Panc1 (cell line): ENCODE results near the gene BLCAP. TPM values are rescaled to one million over a fixed set of nuclear protein-coding genes. Genes with fewer than 3 reads are reported as not detected.

ENCODE experiments used
- ATAC-seq: fragments of 200-7000 bp; cut with Tn5 transposase; 2 replicates; pipeline ENCODE4 v1.9.1; 2020; ENCODE audit warnings: mild to moderate bottlenecking, moderate library complexity
- BruUV-seq: library from RNA; stranded (reverse); fragments of 400-500 nt; replicated peaks from 2 replicates; lab custom pipeline; 2021; lab: Mats Ljungman, UMichigan
- CTCF ChIA-PET: fragments of 300-600 bp; sonication (Branson Sonifier 250); formaldehyde crosslinking; loops from one replicate; lab custom pipeline; 2022; ENCODE audit warnings: antibody characterized with exemption; lab: Charles Lee
- POLR2A ChIA-PET: fragments of 300-600 bp; sonication (Branson Sonifier 250); formaldehyde crosslinking; loops from one replicate; lab custom pipeline; 2022; ENCODE audit warnings: antibody characterized with exemption; lab: Charles Lee
- DNase-seq: peaks from one replicate; pipeline ENCODE4 v3.0.0-alpha.2; 2010; ENCODE audit warnings: low read depth, low spot score
- H3K27ac ChIP-seq: 2 replicates; pipeline ENCODE4 v1.5.1; 2011; ENCODE audit warnings: mild to moderate bottlenecking, low read length, inconsistent platforms
- H3K27me3 ChIP-seq: fragments of 200-500 bp; sonication (Bioruptor generic); 2 replicates; pipeline ENCODE4 v1.6.0; 2014; ENCODE audit warnings: low read length, inconsistent platforms; ENCODE audit not compliant: control insufficient read depth, insufficient read depth
- H3K36me3 ChIP-seq: fragments of 200-500 bp; sonication (Bioruptor generic); 2 replicates; pipeline ENCODE4 v1.5.1; 2014; ENCODE audit warnings: inconsistent platforms, mild to moderate bottlenecking, low read length, moderate library complexity; ENCODE audit not compliant: control insufficient read depth, insufficient read depth
- H3K4me1 ChIP-seq: 2 replicates; pipeline ENCODE4 v1.5.1; 2011; ENCODE audit warnings: inconsistent platforms, mild to moderate bottlenecking, low read length, moderate library complexity; ENCODE audit not compliant: control insufficient read depth, insufficient read depth
- H3K4me3 ChIP-seq, 2 experiments: 2 replicates each; pipeline ENCODE4 v1.5.1; 2011 to 2012; ENCODE audit warnings: low read depth in 2 of 2, low read length in 2 of 2, mild to moderate bottlenecking in 2 of 2, inconsistent platforms in 1 of 2, moderate library complexity in 1 of 2
- H3K9me3 ChIP-seq: fragments of 200-500 bp; sonication (Bioruptor generic); 2 replicates; pipeline ENCODE4 v1.5.1; 2014; ENCODE audit warnings: low read depth, mild to moderate bottlenecking, inconsistent platforms, low read length, moderate library complexity; ENCODE audit not compliant: control insufficient read depth, insufficient read depth
- CTCF ChIP-seq: fragments of 450-650 bp; IDR thresholded peaks from 2 replicates; pipeline ENCODE4 v1.5.1; 2017; ENCODE audit warnings: mild to moderate bottlenecking
- POLR2AphosphoS5 ChIP-seq: IDR thresholded peaks from 2 replicates; pipeline ENCODE4 v1.6.1; 2012; ENCODE audit warnings: mild to moderate bottlenecking, low read depth, low read length, moderate library complexity
- SIN3A ChIP-seq: IDR thresholded peaks from 2 replicates; pipeline ENCODE4 v1.6.1; 2012; ENCODE audit warnings: low read depth, mild to moderate bottlenecking, low read length, moderate library complexity, borderline replicate concordance; ENCODE audit not compliant: insufficient read depth
- TCF7L2 ChIP-seq: IDR thresholded peaks from 2 replicates; pipeline ENCODE4 v1.6.1; 2011; ENCODE audit warnings: mild to moderate bottlenecking, low read depth, low read length, inconsistent platforms
- in situ Hi-C: cut with HindIII; loops from 2 replicates; pipeline ENCODE4 v1.10.0; 2016; ENCODE audit warnings: low sequenced_read_pairs, low pct_unique_long_range_greater_than_20kb
- intact Hi-C: fragments of 100-400 bp; cut with micrococcal nuclease; formaldehyde crosslinking; loops from one replicate; pipeline ENCODE4 v1.10.0; 2022; ENCODE audit not compliant: unreplicated experiment
- total RNA-seq: library from RNA; stranded (reverse); gene quantifications from one replicate; pipeline ENCODE4 v1.2.1, GENCODE V29; 2021; ENCODE audit not compliant: unreplicated experiment
- TF ChIP-seq, protein P1 (sequence below), 2 experiments: IDR thresholded peaks; 2 replicates each; pipeline ENCODE4 v1.6.1; 2011 to 2012; ENCODE audit warnings: low read depth in 2 of 2, control low read depth in 1 of 2, low read length in 1 of 2, mild to moderate bottlenecking in 1 of 2, moderate library complexity in 1 of 2; ENCODE audit not compliant: insufficient read depth in 1 of 2

Gene BLCAP
- total RNA-seq, 1 experiment from 2014 or later = 50.1 TPM

DNA sequence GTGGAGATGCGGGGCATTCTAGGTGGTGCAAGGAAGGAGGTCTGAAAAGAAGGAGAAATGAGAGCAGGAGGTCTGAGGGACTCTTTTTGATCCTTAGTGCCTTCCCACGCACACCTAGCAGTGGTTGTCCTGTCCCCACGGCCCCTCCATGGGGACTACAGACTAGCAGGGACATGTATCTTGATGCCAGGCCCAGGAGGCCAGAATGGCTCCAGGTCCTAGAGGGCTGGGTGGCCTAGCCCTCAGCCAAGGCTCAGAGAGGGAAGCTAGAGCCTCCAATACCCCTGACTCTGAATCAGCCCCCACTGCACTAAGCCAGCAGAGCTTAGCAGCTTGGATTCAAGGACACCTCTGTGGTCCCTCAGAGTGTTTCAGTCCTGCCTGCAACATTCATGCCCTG lies 16.7 kb upstream of the BLCAP start:
- POLR2A ChIA-PET = no interaction called here

DNA sequence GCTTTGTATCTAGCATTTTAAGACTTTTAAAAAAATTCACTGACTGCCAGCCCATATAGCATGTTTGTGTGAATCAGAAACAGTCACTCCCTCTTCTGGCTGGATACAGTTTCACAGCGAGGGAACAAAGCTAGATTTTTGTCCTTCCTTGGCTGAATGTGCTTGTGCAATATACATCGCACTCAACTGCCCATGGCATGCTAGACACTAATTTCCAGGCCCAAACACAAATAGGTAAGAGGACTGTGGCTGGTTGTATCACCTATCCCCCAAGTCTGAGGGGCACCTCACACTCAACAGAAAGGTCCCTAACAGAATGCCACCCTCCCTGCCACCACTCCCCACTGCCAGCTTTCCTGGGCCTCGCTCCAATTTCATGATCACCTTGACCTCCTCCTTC lies 16.2 kb upstream of the BLCAP start:
- H3K27me3 ChIP-seq = no peaks in the 10 kb centered on the region
- no peak overlapping the region for H3K4me3 ChIP-seq
- ChIA-PET CTCF (interaction anchor here (0.5 kb wide), 1 partner anchor 273 kb away, joined by 4 read pairs; no protein-coding TSS in a partner anchor), POLR2A (no interaction called here)
- intact Hi-C loops = no loop called here
- no peaks in the 10 kb centered on the region for H3K9me3 ChIP-seq
- ATAC-seq (0 out of 2 replicates have a peak, but pooled peaks have one; percentile 64), DNase-seq (no peak)
- no peaks in the 10 kb centered on the region for H3K36me3 ChIP-seq
- TF ChIP-seq CTCF = peak; percentile 57
- TF ChIP-seq SIN3A = no peak
- TF ChIP-seq POLR2AphosphoS5 = no peak
- no peak for TF ChIP-seq TCF7L2
- TF ChIP-seq, protein P1, sequence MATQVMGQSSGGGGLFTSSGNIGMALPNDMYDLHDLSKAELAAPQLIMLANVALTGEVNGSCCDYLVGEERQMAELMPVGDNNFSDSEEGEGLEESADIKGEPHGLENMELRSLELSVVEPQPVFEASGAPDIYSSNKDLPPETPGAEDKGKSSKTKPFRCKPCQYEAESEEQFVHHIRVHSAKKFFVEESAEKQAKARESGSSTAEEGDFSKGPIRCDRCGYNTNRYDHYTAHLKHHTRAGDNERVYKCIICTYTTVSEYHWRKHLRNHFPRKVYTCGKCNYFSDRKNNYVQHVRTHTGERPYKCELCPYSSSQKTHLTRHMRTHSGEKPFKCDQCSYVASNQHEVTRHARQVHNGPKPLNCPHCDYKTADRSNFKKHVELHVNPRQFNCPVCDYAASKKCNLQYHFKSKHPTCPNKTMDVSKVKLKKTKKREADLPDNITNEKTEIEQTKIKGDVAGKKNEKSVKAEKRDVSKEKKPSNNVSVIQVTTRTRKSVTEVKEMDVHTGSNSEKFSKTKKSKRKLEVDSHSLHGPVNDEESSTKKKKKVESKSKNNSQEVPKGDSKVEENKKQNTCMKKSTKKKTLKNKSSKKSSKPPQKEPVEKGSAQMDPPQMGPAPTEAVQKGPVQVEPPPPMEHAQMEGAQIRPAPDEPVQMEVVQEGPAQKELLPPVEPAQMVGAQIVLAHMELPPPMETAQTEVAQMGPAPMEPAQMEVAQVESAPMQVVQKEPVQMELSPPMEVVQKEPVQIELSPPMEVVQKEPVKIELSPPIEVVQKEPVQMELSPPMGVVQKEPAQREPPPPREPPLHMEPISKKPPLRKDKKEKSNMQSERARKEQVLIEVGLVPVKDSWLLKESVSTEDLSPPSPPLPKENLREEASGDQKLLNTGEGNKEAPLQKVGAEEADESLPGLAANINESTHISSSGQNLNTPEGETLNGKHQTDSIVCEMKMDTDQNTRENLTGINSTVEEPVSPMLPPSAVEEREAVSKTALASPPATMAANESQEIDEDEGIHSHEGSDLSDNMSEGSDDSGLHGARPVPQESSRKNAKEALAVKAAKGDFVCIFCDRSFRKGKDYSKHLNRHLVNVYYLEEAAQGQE (IDR thresholded peaks at IDR 0.05; ENCODE audit: insufficient read depth in 1 of 2, low read depth in 2 of 2, low read length in 1 of 2) = no peak
- peaks cover 10% of the 10 kb centered on the region for H3K4me1 ChIP-seq
- no peak overlapping the region for H3K27ac ChIP-seq
- in situ Hi-C loops = no loop called here
- no TSS peak for BruUV-seq

More for the DNA sequence above, 16.7 kb upstream of the BLCAP start:
- ATAC-seq (no peak; the same call in 1 of the 2 replicates), DNase-seq (no peak)
- no peaks in the 10 kb centered on the region for H3K27me3 ChIP-seq
- H3K9me3 ChIP-seq = no peaks in the 10 kb centered on the region
- intact Hi-C loops (no loop called here), in situ Hi-C loops (no loop called here)
- CTCF ChIA-PET = interaction anchor here (0.5 kb wide), 1 partner anchor 274 kb away, joined by 4 read pairs; no protein-coding TSS in a partner anchor
- no TSS peak for BruUV-seq
- TF ChIP-seq SIN3A = no peak
- H3K27ac ChIP-seq = no peak overlapping the region
- peaks cover 10% of the 10 kb centered on the region for H3K4me1 ChIP-seq
- H3K4me3 ChIP-seq = no peak overlapping the region
- no peaks in the 10 kb centered on the region for H3K36me3 ChIP-seq

DNA sequence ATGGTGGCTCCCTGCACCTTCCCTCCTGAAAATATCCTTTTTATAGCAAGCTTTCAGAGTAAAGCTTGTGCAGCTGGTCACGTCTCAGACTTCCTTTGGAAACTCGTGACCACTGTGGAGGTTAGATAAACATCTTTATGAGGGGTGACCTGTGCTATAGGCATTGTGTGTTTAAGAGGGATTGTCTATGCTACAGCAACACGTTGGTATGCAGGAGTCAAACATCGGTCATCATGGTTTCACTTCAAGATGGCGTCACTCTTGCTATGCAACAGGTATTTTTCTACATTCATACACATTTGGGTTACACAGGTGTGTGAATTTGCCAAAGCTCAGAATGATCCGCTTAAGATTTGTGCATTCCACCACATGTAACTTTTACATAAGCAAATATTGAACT lies 14.6 kb upstream of the BLCAP start:
- ChIA-PET CTCF (interaction anchor here (0.6 kb wide), 2 partner anchors 277 to 402 kb away, joined by 3 to 8 read pairs; no protein-coding TSS in a partner anchor), POLR2A (no interaction called here)
- BruUV-seq = no TSS peak
- Histone ChIP-seq H3K9me3 (no peaks in the 10 kb centered on the region), H3K4me3 (no peak overlapping the region), H3K36me3 (no peaks in the 10 kb centered on the region), H3K27ac (no peak overlapping the region), H3K27me3 (no peaks in the 10 kb centered on the region), H3K4me1 (peaks cover 10% of the 10 kb centered on the region)
- TF ChIP-seq SIN3A (no peak), TCF7L2 (no peak), POLR2AphosphoS5 (no peak), CTCF (no peak)
- TF ChIP-seq, protein P1 (IDR thresholded peaks at IDR 0.05; ENCODE audit: insufficient read depth in 1 of 2, low read depth in 2 of 2, low read length in 1 of 2) = no peak
- DNase-seq (no peak), ATAC-seq (peak; percentile 73)
- intact Hi-C loops (no loop called here), in situ Hi-C loops (no loop called here)
